K562 (cell line): ENCODE data around the gene TAF12. TPM values are rescaled to one million over a fixed set of nuclear protein-coding genes. Genes with fewer than 3 reads are reported as not detected.
A peak's percentile ranks its signal among the peaks of the same experiment; 100 is the strongest.

Source experiments
- BRCA1 ChIP-seq, 2 experiments: fragments of 450-650 bp in 1 of 2; sonication (generic) in 1 of 2; formaldehyde crosslinking in 1 of 2; IDR thresholded peaks; 2 replicates each; pipeline versions ENCODE4 v1.5.0 to v1.6.1; 2017 to 2020; ENCODE audit warnings: mild to moderate bottlenecking in 1 of 2, missing genetic modification reagents in 1 of 2
- CBX1 ChIP-seq: sonication (generic); IDR thresholded peaks from 2 replicates; pipeline ENCODE4 v1.6.1; 2016; ENCODE audit warnings: antibody characterized with exemption, low read depth, mild to moderate bottlenecking
- CREB1 ChIP-seq, 2 experiments: sonication (generic) in 1 of 2; formaldehyde crosslinking in 1 of 2; IDR thresholded peaks; 2 replicates each; pipeline versions ENCODE4 v1.6.1 to v1.8.0; 2012 to 2022; ENCODE audit warnings: inconsistent platforms in 1 of 2, mild to moderate bottlenecking in 1 of 2, missing genetic modification reagents in 1 of 2, moderate library complexity in 1 of 2
- EZH2 ChIP-seq: IDR thresholded peaks from 2 replicates; pipeline ENCODE4 v1.6.1; 2012; ENCODE audit warnings: low read depth, mild to moderate bottlenecking, inconsistent platforms, low read length, borderline replicate concordance
- HNRNPLL ChIP-seq: fragments of 200-400 bp; formaldehyde crosslinking; IDR thresholded peaks from 2 replicates; pipeline ENCODE4 v1.6.1; 2017; ENCODE audit warnings: low read length, low read depth, mild to moderate bottlenecking; ENCODE audit not compliant: poor library complexity, severe bottlenecking
- MCM5 ChIP-seq: fragments of 450-650 bp; IDR thresholded peaks from 2 replicates; pipeline ENCODE4 v1.6.1; 2016; ENCODE audit warnings: low read depth
- MEIS2 ChIP-seq: fragments of 450-650 bp; IDR thresholded peaks from 2 replicates; pipeline ENCODE4 v1.6.1; 2014; ENCODE audit warnings: mild to moderate bottlenecking; ENCODE audit not compliant: partially characterized antibody
- MXI1 ChIP-seq: IDR thresholded peaks from 2 replicates; pipeline ENCODE4 v1.6.1; 2011; ENCODE audit warnings: low read depth, mild to moderate bottlenecking, improper control_type of control experiment, low read length
- MYNN ChIP-seq, 2 experiments: sonication (generic); formaldehyde crosslinking in 1 of 2; IDR thresholded peaks; 2 replicates each; pipeline versions ENCODE4 v1.5.0 to v1.6.1; 2016 to 2020; ENCODE audit warnings: antibody characterized with exemption in 1 of 2, missing genetic modification reagents in 1 of 2
- POLR2AphosphoS5 ChIP-seq: IDR thresholded peaks from 2 replicates; pipeline ENCODE4 v1.6.1; 2011; ENCODE audit warnings: mild to moderate bottlenecking, low read depth, low read length, moderate library complexity; ENCODE audit not compliant: control insufficient read depth, insufficient read depth
- POLR2G ChIP-seq: fragments of 200-400 bp; formaldehyde crosslinking; IDR thresholded peaks from 2 replicates; pipeline ENCODE4 v1.6.1; 2017; ENCODE audit warnings: low read depth, mild to moderate bottlenecking, antibody characterized with exemption, low read length, moderate library complexity
- RBM22 ChIP-seq: fragments of 200-400 bp; formaldehyde crosslinking; IDR thresholded peaks from 2 replicates; pipeline ENCODE4 v1.6.1; 2018; ENCODE audit warnings: low read length, low read depth; ENCODE audit not compliant: poor library complexity, severe bottlenecking
- STAG1 ChIP-seq: sonication (generic); formaldehyde crosslinking; IDR thresholded peaks from 2 replicates; pipeline ENCODE4 v1.5.0; 2020; ENCODE audit warnings: missing genetic modification reagents, borderline replicate concordance
- STAT5A ChIP-seq: IDR thresholded peaks from 2 replicates; pipeline ENCODE4 v1.6.1; 2012; ENCODE audit warnings: low read length, inconsistent platforms, borderline replicate concordance
- TCF7 ChIP-seq: sonication (generic); IDR thresholded peaks from 2 replicates; pipeline ENCODE4 v1.6.1; 2016; ENCODE audit warnings: antibody characterized with exemption, borderline replicate concordance
- TEAD1 ChIP-seq, 2 experiments: fragments of 450-650 bp in 1 of 2; sonication (generic) in 1 of 2; formaldehyde crosslinking; IDR thresholded peaks; 2 replicates each; pipeline versions ENCODE4 v1.4.0 to v1.8.0; 2020 to 2022; ENCODE audit warnings: mild to moderate bottlenecking in 2 of 2, missing genetic modification reagents in 1 of 2
- TEAD4 ChIP-seq, 2 experiments: sonication (generic) in 1 of 2; formaldehyde crosslinking in 1 of 2; IDR thresholded peaks; 2 replicates each; pipeline versions ENCODE4 v1.6.1 to v1.8.0; 2012 to 2022; ENCODE audit warnings: borderline replicate concordance in 1 of 2, inconsistent platforms in 1 of 2, low read length in 1 of 2, mild to moderate bottlenecking in 1 of 2, missing genetic modification reagents in 1 of 2
- ZFP91 ChIP-seq: sonication (generic); formaldehyde crosslinking; IDR thresholded peaks from 2 replicates; pipeline ENCODE4 v1.8.0; 2022; ENCODE audit warnings: mild to moderate bottlenecking, missing genetic modification reagents
- ZNF274 ChIP-seq: IDR thresholded peaks from 2 replicates; pipeline ENCODE4 v1.6.1; 2011; ENCODE audit warnings: low read depth, mild to moderate bottlenecking, low read length, moderate library complexity, borderline replicate concordance
- ZNF444 ChIP-seq: fragments of 250-450 bp; sonication (Bioruptor Pico); IDR thresholded peaks from 2 replicates; pipeline ENCODE4 v1.4.0; 2020; ENCODE audit warnings: mild to moderate bottlenecking, moderate library complexity
- ZNF445 ChIP-seq: fragments of 250-450 bp; sonication (Bioruptor Pico); IDR thresholded peaks from 2 replicates; pipeline ENCODE4 v1.4.0; 2020; ENCODE audit warnings: low read depth, mild to moderate bottlenecking, moderate library complexity
- ZNF511 ChIP-seq: sonication (generic); formaldehyde crosslinking; IDR thresholded peaks from 2 replicates; pipeline ENCODE4 v1.8.0; 2022; ENCODE audit warnings: mild to moderate bottlenecking, missing genetic modification reagents
- ZNF639 ChIP-seq, 2 experiments: fragments of 200-800 bp in 1 of 2; sonication (Bioruptor generic) in 1 of 2; sonication (generic) in 1 of 2; formaldehyde crosslinking in 1 of 2; IDR thresholded peaks in 1 of 2; conservative IDR thresholded peaks in 1 of 2; 2 replicates each; pipeline versions ENCODE4 v1.5.0 to v1.6.1; 2016 to 2020; ENCODE audit warnings: missing compliant biosample characterization in 1 of 2, missing genetic modification characterization in 1 of 2, missing genetic modification reagents in 1 of 2
- polyA plus RNA-seq, 8 experiments: library from polyadenylated mRNA; depleted of rRNA in 4 of 8; stranded (reverse) in 5 of 8; unstranded in 3 of 8; fragments of >200 nt; fragmentation: Nextera tagmentation in 2 of 8; fragmentation: Illumina TruSeq in 1 of 8; extraction: Ambion mirVana in 2 of 8; extraction: Trizol in 1 of 8; gene quantifications; 2 replicates each; pipeline versions ENCODE4 v1.2.1 to v1.2.3, GENCODE V29; 2011 to 2014; ENCODE audit warnings: inconsistent platforms in 1 of 8, missing spikeins in 1 of 8
- total RNA-seq, 7 experiments: library from RNA; depleted of rRNA in 6 of 7; stranded (reverse); fragments of >200 nt in 6 of 7; fragmentation: Illumina TruSeq in 2 of 7; extraction: Trizol in 2 of 7; gene quantifications; 2 replicates each; pipeline versions ENCODE4 v1.2.1 to v1.2.3, GENCODE V29; 2011 to 2021; ENCODE audit warnings: low replicate concordance in 1 of 7

TAF12 gene
- total and polyA plus RNA-seq, 9 of the 15 experiments (the other 6 are each of a cell fraction or from before 2014, with no cell fraction given): 31.6 to 89.0 (median 50.5) TPM

GRCh38 chr1:28684937-28685336, 42.1 kb upstream of the TAF12 start (continued):
- no peak for TF ChIP-seq MXI1
- TF ChIP-seq POLR2G: no peak
- no peak for TF ChIP-seq BRCA1 (IDR thresholded peaks at IDR 0.05)
- no peak for TF ChIP-seq BRCA1 (CRISPR knock-in tag; IDR thresholded peaks at IDR 0.05)
- TF ChIP-seq ZNF511: no peak
- TF ChIP-seq EZH2: no peak
- no peak for TF ChIP-seq ZNF444
- TF ChIP-seq ZNF274: no peak
- TF ChIP-seq POLR2AphosphoS5: peak; percentile 34; the same call in 1 of the 2 replicates
- TF ChIP-seq MCM5: no peak
- no peak for TF ChIP-seq STAG1 (CRISPR knock-in tag)
- no peak for TF ChIP-seq ZFP91
- peak; percentile 26 for TF ChIP-seq MEIS2
- TF ChIP-seq ZNF639 (CRISPR knock-in tag; conservative IDR thresholded peaks at IDR 0.05 in 1 of 2, IDR thresholded peaks at IDR 0.05 in 1 of 2): no peak
- no peak for TF ChIP-seq MYNN (IDR thresholded peaks at IDR 0.05)
- TF ChIP-seq MYNN (CRISPR knock-in tag; IDR thresholded peaks at IDR 0.05): no peak
- TF ChIP-seq CBX1: no peak
- TF ChIP-seq ZNF445 (CRISPR knock-in tag): no peak
- TF ChIP-seq HNRNPLL: no peak
- TF ChIP-seq RBM22: no peak
- peak; percentile 19; the same call in 1 of the 2 replicates for TF ChIP-seq STAT5A
- peak; percentile 56; the same call in 1 of the 2 replicates for TF ChIP-seq TEAD4 (IDR thresholded peaks at IDR 0.05; ENCODE audit: low read length)
- no peak for TF ChIP-seq TEAD4 (CRISPR knock-in tag; IDR thresholded peaks at IDR 0.05; ENCODE audit: borderline replicate concordance)
- no peak for TF ChIP-seq CREB1 (IDR thresholded peaks at IDR 0.05)
- TF ChIP-seq CREB1 (CRISPR knock-in tag; IDR thresholded peaks at IDR 0.05): no peak
- no peak for TF ChIP-seq TCF7
- no peak for TF ChIP-seq TEAD1 (CRISPR knock-in tag; IDR thresholded peaks at IDR 0.05)
